WTC11 (cell line): ENCODE results near the gene C19orf53. TPM values are rescaled to one million over a fixed set of nuclear protein-coding genes. Genes with fewer than 3 reads are reported as not detected.
A peak's percentile ranks its signal among the peaks of the same experiment; 100 is the strongest.

Source experiments
- ATAC-seq: fragments of 200-7000 bp; cut with Tn5 transposase; 2 replicates; pipeline ENCODE4 v1.10.0; 2021; ENCODE audit warnings: mild to moderate bottlenecking, moderate library complexity
- CTCF ChIA-PET: fragments of 300-600 bp; sonication (Branson Sonifier 250); formaldehyde crosslinking; loops from one replicate; lab custom pipeline; 2021; ENCODE audit warnings: antibody characterized with exemption; lab: Charles Lee
- POLR2A ChIA-PET: fragments of 350-600 bp; sonication (Branson Sonifier 250); formaldehyde crosslinking; loops from one replicate; lab custom pipeline; 2021; ENCODE audit warnings: antibody characterized with exemption; lab: Charles Lee
- DNase-seq: peaks from one replicate; pipeline ENCODE4 v3.0.0; 2021; ENCODE audit warnings: low spot score
- H3K27ac Mint-ChIP-seq: 2 replicates; pipeline ENCODE4 v1.8.0; 2021; ENCODE audit warnings: mixed read lengths
- H3K27me3 Mint-ChIP-seq: 2 replicates; pipeline ENCODE4 v1.8.0; 2021; ENCODE audit warnings: low read depth, mild to moderate bottlenecking, moderate library complexity, mixed read lengths
- H3K36me3 Mint-ChIP-seq: 2 replicates; pipeline ENCODE4 v1.8.0; 2021; ENCODE audit warnings: mixed read lengths
- H3K4me1 Mint-ChIP-seq: 2 replicates; pipeline ENCODE4 v1.8.0; 2022; ENCODE audit warnings: mixed read lengths
- H3K4me3 Mint-ChIP-seq: 2 replicates; pipeline ENCODE4 v1.8.0; 2021; ENCODE audit warnings: mild to moderate bottlenecking, moderate library complexity, mixed read lengths
- H3K9me3 Mint-ChIP-seq: 2 replicates; pipeline ENCODE4 v1.8.0; 2021; ENCODE audit warnings: mixed read lengths
- EMX1 ChIP-seq: fragments of 250-450 bp; sonication (Bioruptor Pico); IDR thresholded peaks from 2 replicates; pipeline ENCODE4 v1.8.0; 2021; ENCODE audit warnings: mild to moderate bottlenecking
- FOXJ3 ChIP-seq: sonication (generic); formaldehyde crosslinking; IDR thresholded peaks from 2 replicates; pipeline ENCODE4 v1.9.0; 2021; ENCODE audit warnings: missing genetic modification reagents, mild to moderate bottlenecking, borderline replicate concordance
- FOXP1 ChIP-seq: sonication (generic); formaldehyde crosslinking; IDR thresholded peaks from 2 replicates; pipeline ENCODE4 v1.8.0; 2022; ENCODE audit warnings: missing genetic modification reagents, mild to moderate bottlenecking, moderate library complexity, borderline replicate concordance
- GRHL2 ChIP-seq: fragments of 250-450 bp; sonication (Bioruptor Pico); IDR thresholded peaks from 2 replicates; pipeline ENCODE4 v1.8.0; 2022; ENCODE audit warnings: mild to moderate bottlenecking, moderate library complexity; ENCODE audit not compliant: insufficient replicate concordance, severe bottlenecking
- NFE2L1 ChIP-seq: sonication (generic); formaldehyde crosslinking; IDR thresholded peaks from 2 replicates; pipeline ENCODE4 v1.8.1; 2023; ENCODE audit warnings: missing genetic modification reagents
- OVOL2 ChIP-seq: fragments of 250-450 bp; sonication (Bioruptor Pico); IDR thresholded peaks from 2 replicates; pipeline ENCODE4 v1.9.0; 2021; ENCODE audit warnings: mild to moderate bottlenecking, borderline replicate concordance
- RORB ChIP-seq: fragments of 250-450 bp; sonication (Bioruptor Pico); IDR thresholded peaks from 2 replicates; pipeline ENCODE4 v1.9.0; 2021; ENCODE audit warnings: mild to moderate bottlenecking
- SMAD3 ChIP-seq: sonication (generic); formaldehyde crosslinking; IDR thresholded peaks from 2 replicates; pipeline ENCODE4 v1.8.0; 2022; ENCODE audit warnings: missing genetic modification reagents, mild to moderate bottlenecking, borderline replicate concordance
- SOX15 ChIP-seq: fragments of 250-450 bp; sonication (Bioruptor Pico); IDR thresholded peaks from 2 replicates; pipeline ENCODE4 v1.9.0; 2021; ENCODE audit warnings: mild to moderate bottlenecking
- SP1 ChIP-seq: sonication (generic); formaldehyde crosslinking; conservative IDR thresholded peaks from 2 replicates; pipeline ENCODE4 v1.8.1; 2022; ENCODE audit warnings: missing genetic modification reagents
- TCF7 ChIP-seq: sonication (generic); formaldehyde crosslinking; IDR thresholded peaks from 2 replicates; pipeline ENCODE4 v1.8.0; 2022; ENCODE audit warnings: mild to moderate bottlenecking, low read depth, missing genetic modification reagents, moderate library complexity
- TP53 ChIP-seq: sonication (generic); formaldehyde crosslinking; IDR thresholded peaks from 2 replicates; pipeline ENCODE4 v1.8.1; 2023; ENCODE audit warnings: mild to moderate bottlenecking, missing genetic modification reagents
- ZBTB21 ChIP-seq: sonication (generic); formaldehyde crosslinking; IDR thresholded peaks from 2 replicates; pipeline ENCODE4 v1.8.1; 2023; ENCODE audit warnings: mild to moderate bottlenecking, missing genetic modification reagents, borderline replicate concordance
- ZNF121 ChIP-seq: sonication (generic); formaldehyde crosslinking; IDR thresholded peaks from 2 replicates; pipeline ENCODE4 v1.8.0; 2023; ENCODE audit warnings: missing genetic modification reagents
- ZNF138 ChIP-seq: sonication (generic); formaldehyde crosslinking; conservative IDR thresholded peaks from 2 replicates; pipeline ENCODE4 v1.8.1; 2022; ENCODE audit warnings: mild to moderate bottlenecking, moderate library complexity, missing genetic modification reagents
- ZNF232 ChIP-seq: sonication (generic); formaldehyde crosslinking; IDR thresholded peaks from 2 replicates; pipeline ENCODE4 v1.8.0; 2022; ENCODE audit warnings: mild to moderate bottlenecking, missing genetic modification reagents
- ZNF396 ChIP-seq: fragments of 250-450 bp; sonication (Bioruptor Pico); IDR thresholded peaks from 2 replicates; pipeline ENCODE4 v1.8.0; 2021; ENCODE audit warnings: mild to moderate bottlenecking, moderate library complexity, borderline replicate concordance
- total RNA-seq: library from RNA; stranded (reverse); gene quantifications from 3 replicates; pipeline ENCODE4 v1.2.3, GENCODE V29; 2021
- TF ChIP-seq, protein P1 (sequence below): sonication (generic); formaldehyde crosslinking; IDR thresholded peaks from 2 replicates; pipeline ENCODE4 v1.8.1; 2022; ENCODE audit warnings: mild to moderate bottlenecking, missing genetic modification reagents, moderate library complexity, borderline replicate concordance
- TF ChIP-seq, protein P2 (sequence below): sonication (generic); formaldehyde crosslinking; IDR thresholded peaks from 2 replicates; pipeline ENCODE4 v1.8.1; 2022; ENCODE audit warnings: missing genetic modification reagents, borderline replicate concordance
- TF ChIP-seq, protein P3 (sequence below): sonication (generic); formaldehyde crosslinking; IDR thresholded peaks from 2 replicates; pipeline ENCODE4 v1.8.1; 2023; ENCODE audit warnings: mild to moderate bottlenecking, moderate library complexity, missing genetic modification reagents
- TF ChIP-seq, protein P4 (sequence below): fragments of 200-600 bp; IDR thresholded peaks from 2 replicates; pipeline ENCODE4 v1.8.0; 2022; ENCODE audit warnings: antibody characterized with exemption
- TF ChIP-seq, protein P5 (sequence below): fragments of 250-450 bp; sonication (Bioruptor Pico); conservative IDR thresholded peaks from 2 replicates; pipeline ENCODE4 v1.9.0; 2021; ENCODE audit warnings: mild to moderate bottlenecking
- TF ChIP-seq, protein P6 (sequence below): sonication (generic); formaldehyde crosslinking; IDR thresholded peaks from 2 replicates; pipeline ENCODE4 v1.8.1; 2022; ENCODE audit warnings: low read depth, missing genetic modification reagents, borderline replicate concordance
- TF ChIP-seq, protein P7 (sequence below): sonication (generic); formaldehyde crosslinking; IDR thresholded peaks from 2 replicates; pipeline ENCODE4 v1.8.0; 2022; ENCODE audit warnings: mild to moderate bottlenecking, missing genetic modification reagents
- TF ChIP-seq, protein P8 (sequence below): sonication (generic); formaldehyde crosslinking; conservative IDR thresholded peaks from 2 replicates; pipeline ENCODE4 v1.8.1; 2022; ENCODE audit warnings: mild to moderate bottlenecking, missing genetic modification reagents

Gene C19orf53
- total RNA-seq, 1 experiment from 2014 or later: 102 TPM

DNA sequence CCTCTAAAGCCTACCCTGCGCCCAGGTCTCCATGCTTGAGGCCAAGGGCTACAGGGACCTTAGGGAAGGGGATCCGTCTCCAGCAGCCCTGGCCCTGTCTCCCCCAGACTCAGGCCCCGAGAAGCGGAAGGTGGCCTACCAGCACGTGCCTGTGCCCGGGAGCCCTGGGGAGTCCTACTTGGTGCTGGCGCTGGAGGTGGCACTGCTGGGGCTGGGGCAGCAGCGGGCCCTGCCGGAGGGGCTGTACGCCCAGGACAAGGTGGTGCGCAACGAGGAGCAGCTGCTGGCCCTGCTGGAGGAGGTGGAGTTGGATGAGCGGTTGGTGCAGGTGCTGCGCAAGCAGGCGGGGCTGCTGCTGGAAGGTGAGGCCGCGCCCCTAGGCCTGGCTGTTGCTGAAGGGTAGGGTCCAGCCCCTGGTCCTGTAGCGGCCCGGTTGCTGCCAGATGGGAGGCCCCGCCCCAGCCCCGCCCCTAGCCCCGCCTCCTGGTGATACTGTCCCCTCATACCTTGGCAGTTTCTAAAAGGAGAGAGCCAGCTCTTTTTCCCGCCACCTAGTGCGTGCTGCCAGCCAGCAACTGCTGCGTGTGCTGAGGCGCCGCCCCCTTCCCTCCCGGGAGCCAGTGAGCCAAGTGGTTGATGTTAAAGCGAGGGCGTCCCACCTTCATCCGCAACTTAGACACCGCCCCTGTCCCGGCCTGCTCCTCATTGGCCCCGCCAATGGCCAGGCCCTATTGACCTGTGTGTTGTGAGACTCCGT lies 43.5 kb downstream of the C19orf53 start:
- CTCF ChIA-PET: interaction anchor here (0.6 to 2.6 kb wide), 32 partner anchors 8 to 623 kb away, joined by 3 to 40 read pairs (median 4); partner anchors contain the start of genes MISP3 and ZSWIM4
- peak; percentile 97 for DNase-seq
- H3K27ac Mint-ChIP-seq: peak overlapping the region; percentile 98
- peak; percentile 78 for ATAC-seq
- H3K27me3 Mint-ChIP-seq: no peaks in the 10 kb centered on the region
- no peaks in the 10 kb centered on the region for H3K9me3 Mint-ChIP-seq
- peaks cover 28% of the 10 kb centered on the region for H3K36me3 Mint-ChIP-seq
- peak overlapping the region; percentile 73 for H3K4me3 Mint-ChIP-seq
- H3K4me1 Mint-ChIP-seq: 0 out of 2 replicates have a peak, but pooled peaks cover 3% of the 10 kb centered on the region
- POLR2A ChIA-PET: interaction anchor here (0.6 to 2.1 kb wide), 15 partner anchors 9 to 540 kb away, joined by 3 to 20 read pairs (median 4); partner anchors contain the start of gene ZSWIM4
- peak; percentile 71 for TF ChIP-seq SP1 (CRISPR knock-in tag)
- no peak for TF ChIP-seq SOX15 (CRISPR knock-in tag)
- TF ChIP-seq, protein P1, sequence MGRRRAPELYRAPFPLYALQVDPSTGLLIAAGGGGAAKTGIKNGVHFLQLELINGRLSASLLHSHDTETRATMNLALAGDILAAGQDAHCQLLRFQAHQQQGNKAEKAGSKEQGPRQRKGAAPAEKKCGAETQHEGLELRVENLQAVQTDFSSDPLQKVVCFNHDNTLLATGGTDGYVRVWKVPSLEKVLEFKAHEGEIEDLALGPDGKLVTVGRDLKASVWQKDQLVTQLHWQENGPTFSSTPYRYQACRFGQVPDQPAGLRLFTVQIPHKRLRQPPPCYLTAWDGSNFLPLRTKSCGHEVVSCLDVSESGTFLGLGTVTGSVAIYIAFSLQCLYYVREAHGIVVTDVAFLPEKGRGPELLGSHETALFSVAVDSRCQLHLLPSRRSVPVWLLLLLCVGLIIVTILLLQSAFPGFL (CRISPR knock-in tag): no peak
- no peak for TF ChIP-seq ZNF138
- no peak for TF ChIP-seq SMAD3 (CRISPR knock-in tag)
- no peak for TF ChIP-seq ZNF232 (CRISPR knock-in tag)
- TF ChIP-seq, protein P2, sequence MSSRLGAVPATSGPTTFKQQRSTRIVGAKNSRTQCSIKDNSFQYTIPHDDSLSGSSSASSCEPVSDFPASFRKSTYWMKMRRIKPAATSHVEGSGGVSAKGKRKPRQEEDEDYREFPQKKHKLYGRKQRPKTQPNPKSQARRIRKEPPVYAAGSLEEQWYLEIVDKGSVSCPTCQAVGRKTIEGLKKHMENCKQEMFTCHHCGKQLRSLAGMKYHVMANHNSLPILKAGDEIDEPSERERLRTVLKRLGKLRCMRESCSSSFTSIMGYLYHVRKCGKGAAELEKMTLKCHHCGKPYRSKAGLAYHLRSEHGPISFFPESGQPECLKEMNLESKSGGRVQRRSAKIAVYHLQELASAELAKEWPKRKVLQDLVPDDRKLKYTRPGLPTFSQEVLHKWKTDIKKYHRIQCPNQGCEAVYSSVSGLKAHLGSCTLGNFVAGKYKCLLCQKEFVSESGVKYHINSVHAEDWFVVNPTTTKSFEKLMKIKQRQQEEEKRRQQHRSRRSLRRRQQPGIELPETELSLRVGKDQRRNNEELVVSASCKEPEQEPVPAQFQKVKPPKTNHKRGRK: no peak
- TF ChIP-seq, protein P3, sequence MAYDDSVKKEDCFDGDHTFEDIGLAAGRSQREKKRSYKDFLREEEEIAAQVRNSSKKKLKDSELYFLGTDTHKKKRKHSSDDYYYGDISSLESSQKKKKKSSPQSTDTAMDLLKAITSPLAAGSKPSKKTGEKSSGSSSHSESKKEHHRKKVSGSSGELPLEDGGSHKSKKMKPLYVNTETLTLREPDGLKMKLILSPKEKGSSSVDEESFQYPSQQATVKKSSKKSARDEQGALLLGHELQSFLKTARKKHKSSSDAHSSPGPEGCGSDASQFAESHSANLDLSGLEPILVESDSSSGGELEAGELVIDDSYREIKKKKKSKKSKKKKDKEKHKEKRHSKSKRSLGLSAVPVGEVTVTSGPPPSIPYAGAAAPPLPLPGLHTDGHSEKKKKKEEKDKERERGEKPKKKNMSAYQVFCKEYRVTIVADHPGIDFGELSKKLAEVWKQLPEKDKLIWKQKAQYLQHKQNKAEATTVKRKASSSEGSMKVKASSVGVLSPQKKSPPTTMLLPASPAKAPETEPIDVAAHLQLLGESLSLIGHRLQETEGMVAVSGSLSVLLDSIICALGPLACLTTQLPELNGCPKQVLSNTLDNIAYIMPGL (CRISPR knock-in tag): peak; percentile 46; the same call in 1 of the 2 replicates
- peak; percentile 26; the same call in 1 of the 2 replicates for TF ChIP-seq FOXP1 (CRISPR knock-in tag)
- TF ChIP-seq, protein P4, sequence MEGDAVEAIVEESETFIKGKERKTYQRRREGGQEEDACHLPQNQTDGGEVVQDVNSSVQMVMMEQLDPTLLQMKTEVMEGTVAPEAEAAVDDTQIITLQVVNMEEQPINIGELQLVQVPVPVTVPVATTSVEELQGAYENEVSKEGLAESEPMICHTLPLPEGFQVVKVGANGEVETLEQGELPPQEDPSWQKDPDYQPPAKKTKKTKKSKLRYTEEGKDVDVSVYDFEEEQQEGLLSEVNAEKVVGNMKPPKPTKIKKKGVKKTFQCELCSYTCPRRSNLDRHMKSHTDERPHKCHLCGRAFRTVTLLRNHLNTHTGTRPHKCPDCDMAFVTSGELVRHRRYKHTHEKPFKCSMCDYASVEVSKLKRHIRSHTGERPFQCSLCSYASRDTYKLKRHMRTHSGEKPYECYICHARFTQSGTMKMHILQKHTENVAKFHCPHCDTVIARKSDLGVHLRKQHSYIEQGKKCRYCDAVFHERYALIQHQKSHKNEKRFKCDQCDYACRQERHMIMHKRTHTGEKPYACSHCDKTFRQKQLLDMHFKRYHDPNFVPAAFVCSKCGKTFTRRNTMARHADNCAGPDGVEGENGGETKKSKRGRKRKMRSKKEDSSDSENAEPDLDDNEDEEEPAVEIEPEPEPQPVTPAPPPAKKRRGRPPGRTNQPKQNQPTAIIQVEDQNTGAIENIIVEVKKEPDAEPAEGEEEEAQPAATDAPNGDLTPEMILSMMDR: no peak
- no peak for TF ChIP-seq RORB
- TF ChIP-seq, protein P5, sequence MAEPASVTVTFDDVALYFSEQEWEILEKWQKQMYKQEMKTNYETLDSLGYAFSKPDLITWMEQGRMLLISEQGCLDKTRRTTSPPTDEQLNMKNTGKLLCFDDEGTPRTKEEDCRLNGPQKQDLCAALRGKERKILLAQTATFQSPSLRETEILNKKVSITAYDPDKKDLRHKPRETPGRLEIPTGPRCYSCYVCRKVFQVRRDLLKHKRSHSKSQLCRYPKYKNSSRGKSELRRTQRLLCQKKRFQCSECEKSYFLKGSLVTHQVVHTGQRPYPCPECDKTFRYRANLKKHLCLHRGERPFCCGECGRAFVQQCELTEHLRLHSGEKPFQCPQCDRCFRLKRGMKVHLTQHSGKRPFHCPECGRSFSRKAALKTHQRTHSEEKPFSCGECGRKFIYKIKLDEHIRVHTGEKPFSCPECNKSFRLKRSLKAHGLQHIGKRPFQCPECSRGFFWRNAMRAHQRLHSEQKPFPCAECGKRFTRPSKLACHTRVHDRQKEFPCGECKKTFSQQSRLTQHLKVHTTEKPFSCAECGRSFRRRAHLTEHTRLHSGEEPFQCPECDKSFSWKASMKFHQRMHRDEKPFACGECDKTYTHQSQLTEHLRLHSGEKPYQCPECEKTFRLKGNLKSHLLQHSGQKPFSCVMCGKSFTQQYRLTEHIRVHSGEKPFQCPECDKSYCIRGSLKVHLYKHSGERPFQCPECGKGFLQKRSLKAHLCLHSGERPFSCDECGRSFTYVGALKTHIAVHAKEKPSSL (CRISPR knock-in tag): no peak
- TF ChIP-seq FOXJ3 (CRISPR knock-in tag): no peak
- TF ChIP-seq EMX1 (CRISPR knock-in tag): no peak
- TF ChIP-seq ZBTB21 (CRISPR knock-in tag): no peak
- TF ChIP-seq, protein P6, sequence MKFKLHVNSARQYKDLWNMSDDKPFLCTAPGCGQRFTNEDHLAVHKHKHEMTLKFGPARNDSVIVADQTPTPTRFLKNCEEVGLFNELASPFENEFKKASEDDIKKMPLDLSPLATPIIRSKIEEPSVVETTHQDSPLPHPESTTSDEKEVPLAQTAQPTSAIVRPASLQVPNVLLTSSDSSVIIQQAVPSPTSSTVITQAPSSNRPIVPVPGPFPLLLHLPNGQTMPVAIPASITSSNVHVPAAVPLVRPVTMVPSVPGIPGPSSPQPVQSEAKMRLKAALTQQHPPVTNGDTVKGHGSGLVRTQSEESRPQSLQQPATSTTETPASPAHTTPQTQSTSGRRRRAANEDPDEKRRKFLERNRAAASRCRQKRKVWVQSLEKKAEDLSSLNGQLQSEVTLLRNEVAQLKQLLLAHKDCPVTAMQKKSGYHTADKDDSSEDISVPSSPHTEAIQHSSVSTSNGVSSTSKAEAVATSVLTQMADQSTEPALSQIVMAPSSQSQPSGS: no peak
- no peak for TF ChIP-seq NFE2L1 (CRISPR knock-in tag)
- no peak for TF ChIP-seq OVOL2 (CRISPR knock-in tag)
- no peak for TF ChIP-seq ZNF121 (CRISPR knock-in tag)
- TF ChIP-seq, protein P7, sequence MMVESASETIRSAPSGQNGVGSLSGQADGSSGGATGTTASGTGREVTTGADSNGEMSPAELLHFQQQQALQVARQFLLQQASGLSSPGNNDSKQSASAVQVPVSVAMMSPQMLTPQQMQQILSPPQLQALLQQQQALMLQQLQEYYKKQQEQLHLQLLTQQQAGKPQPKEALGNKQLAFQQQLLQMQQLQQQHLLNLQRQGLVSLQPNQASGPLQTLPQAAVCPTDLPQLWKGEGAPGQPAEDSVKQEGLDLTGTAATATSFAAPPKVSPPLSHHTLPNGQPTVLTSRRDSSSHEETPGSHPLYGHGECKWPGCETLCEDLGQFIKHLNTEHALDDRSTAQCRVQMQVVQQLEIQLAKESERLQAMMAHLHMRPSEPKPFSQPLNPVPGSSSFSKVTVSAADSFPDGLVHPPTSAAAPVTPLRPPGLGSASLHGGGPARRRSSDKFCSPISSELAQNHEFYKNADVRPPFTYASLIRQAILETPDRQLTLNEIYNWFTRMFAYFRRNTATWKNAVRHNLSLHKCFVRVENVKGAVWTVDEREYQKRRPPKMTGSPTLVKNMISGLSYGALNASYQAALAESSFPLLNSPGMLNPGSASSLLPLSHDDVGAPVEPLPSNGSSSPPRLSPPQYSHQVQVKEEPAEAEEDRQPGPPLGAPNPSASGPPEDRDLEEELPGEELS: peak; percentile 3; the same call in 1 of the 2 replicates
- TF ChIP-seq ZNF396 (CRISPR knock-in tag): no peak
- TF ChIP-seq TCF7 (CRISPR knock-in tag): no peak
- TF ChIP-seq, protein P8, sequence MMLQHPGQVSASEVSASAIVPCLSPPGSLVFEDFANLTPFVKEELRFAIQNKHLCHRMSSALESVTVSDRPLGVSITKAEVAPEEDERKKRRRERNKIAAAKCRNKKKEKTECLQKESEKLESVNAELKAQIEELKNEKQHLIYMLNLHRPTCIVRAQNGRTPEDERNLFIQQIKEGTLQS (CRISPR knock-in tag): no peak
- TF ChIP-seq GRHL2 (CRISPR knock-in tag): no peak
- no peak for TF ChIP-seq TP53 (CRISPR knock-in tag)
